ENCODE results near the gene MIX23. TPM values are rescaled to one million over a fixed set of nuclear protein-coding genes. Genes with fewer than 3 reads are reported as not detected.

MIX23 gene
- total and polyA plus RNA-seq, 10 of the 15 experiments (the other 5 are each of a cell fraction or from before 2014, with no cell fraction given) = 30.0 to 176 (median 62.4) TPM

DNA sequence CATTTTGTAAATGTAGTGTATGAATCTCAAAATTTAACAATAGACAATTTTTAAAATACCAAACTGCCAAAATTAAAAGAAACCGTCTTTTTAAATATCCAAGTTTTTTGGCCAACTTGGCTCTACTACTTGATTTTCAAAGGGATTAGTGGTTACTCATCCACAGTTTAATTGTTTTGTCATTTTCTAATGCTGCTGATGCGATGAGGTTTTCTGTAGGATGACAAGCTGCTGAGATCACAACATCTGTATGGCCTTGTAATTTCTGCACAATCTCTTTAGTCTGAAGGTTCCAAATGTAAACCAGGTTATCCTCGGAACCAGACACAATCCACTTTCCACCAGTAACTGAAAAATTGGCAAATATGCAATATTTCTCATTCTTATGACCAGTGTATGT lies 31.4 kb upstream of the MIX23 start:
- DNase-seq (ENCODE audit: low read depth, low spot score) (no peak), FAIRE-seq (no peak), ATAC-seq (no peak)
- peak overlapping the region; percentile 75; the same call in 1 of the 2 replicates for H3K9ac ChIP-seq (ENCODE audit: control insufficient read depth, insufficient read depth, low read length)
- ChIA-PET CTCF (interaction anchor here (2.4 to 2.7 kb wide), 2 partner anchors 17 to 30 kb away, joined by 9 to 10 read pairs; partner anchors contain the start of gene FAM162A), SMC1A (ENCODE audit: uncharacterized antibody, unreplicated experiment) (interaction anchor here (0.6 to 2.4 kb wide), 3 partner anchors 108 to 386 kb away, joined by 3 to 18 read pairs (median 4); no protein-coding TSS in a partner anchor), RAD21 (ENCODE audit: unreplicated experiment) (interaction anchor here (3.7 kb wide), 1 partner anchor 29 kb away, joined by 20 read pairs; the partner anchor contains the start of gene FAM162A), POLR2A (interaction anchor here (0.8 to 2.7 kb wide), 2 partner anchors 21 to 868 kb away, joined by 3 to 11 read pairs; partner anchors contain the start of gene POLQ)
- 96% methylated on average over 3 of the region's 3 CpGs for WGBS (ENCODE audit: insufficient coverage, insufficient replicate concordance, low lambda C conversion rate, missing lambda C conversion rate)
- peaks cover under 1 to 5% of the 10 kb centered on the region in 2 experiments for H3K36me3 ChIP-seq (ENCODE audit: control insufficient read depth in 2 of 2, insufficient read depth in 2 of 2, low read length in 1 of 2)
- no peak overlapping the region for H3K27ac ChIP-seq (ENCODE audit: control insufficient read depth, insufficient read depth)
- H4K20me1 ChIP-seq (ENCODE audit: control insufficient read depth, insufficient read depth) = no peaks in the 10 kb centered on the region
- peak overlapping the region; percentile 96 for H3K4me2 ChIP-seq (ENCODE audit: control insufficient read depth, insufficient read depth)
- no peaks in the 10 kb centered on the region for H3K9me3 ChIP-seq (replicated peaks; ENCODE audit: control insufficient read depth, insufficient read depth, low read length)
- no peaks in the 10 kb centered on the region for H3K27me3 ChIP-seq (replicated peaks in 1 of 2; ENCODE audit: control insufficient read depth in 2 of 2, insufficient read depth in 2 of 2, low read length in 1 of 2)
- in situ Hi-C loops (cut with MboI) = no loop called here
- H2AFZ ChIP-seq (ENCODE audit: control insufficient read depth, low read depth, low read length) = no peak overlapping the region
- peaks cover 14% of the 10 kb centered on the region; the same call in 1 of the 2 replicates for H3K4me1 ChIP-seq (ENCODE audit: control insufficient read depth, insufficient read depth, low read length)
- peak overlapping the region; percentile 77 for H3K4me3 ChIP-seq
- BruUV-seq (replicated peaks) = no TSS peak
- no peak for TF ChIP-seq WRNIP1 (IDR thresholded peaks at IDR 0.05; ENCODE audit: borderline replicate concordance, low read depth, low read length)
- TF ChIP-seq PML (IDR thresholded peaks at IDR 0.05; ENCODE audit: low read length) = no peak
- TF ChIP-seq ELK1 (IDR thresholded peaks at IDR 0.05; ENCODE audit: low read depth, low read length) = no peak
- no peak for TF ChIP-seq GATAD2B (conservative IDR thresholded peaks at IDR 0.05; ENCODE audit: low read depth)
- TF ChIP-seq ZNF207 (IDR thresholded peaks at IDR 0.05; ENCODE audit: borderline replicate concordance) = no peak
- no peak for TF ChIP-seq SREBF2 (IDR thresholded peaks at IDR 0.05; ENCODE audit: low read length)
- TF ChIP-seq CREB1 (IDR thresholded peaks at IDR 0.05; ENCODE audit: low read depth) = no peak
- no peak for TF ChIP-seq NFIC (IDR thresholded peaks at IDR 0.05; ENCODE audit: low read depth, low read length)
- no peak for TF ChIP-seq POLR2AphosphoS5 (IDR thresholded peaks at IDR 0.05; ENCODE audit: low read length)
- no peak for TF ChIP-seq ZZZ3 (IDR thresholded peaks at IDR 0.05; ENCODE audit: control insufficient read depth, insufficient read length, low read depth)
- no peak for TF ChIP-seq CREM (IDR thresholded peaks at IDR 0.05; ENCODE audit: low read depth)
- TF ChIP-seq KAT2A (conservative IDR thresholded peaks at IDR 0.05; ENCODE audit: control insufficient read depth, low read depth, low read length) = no peak
- TF ChIP-seq, protein P1, sequence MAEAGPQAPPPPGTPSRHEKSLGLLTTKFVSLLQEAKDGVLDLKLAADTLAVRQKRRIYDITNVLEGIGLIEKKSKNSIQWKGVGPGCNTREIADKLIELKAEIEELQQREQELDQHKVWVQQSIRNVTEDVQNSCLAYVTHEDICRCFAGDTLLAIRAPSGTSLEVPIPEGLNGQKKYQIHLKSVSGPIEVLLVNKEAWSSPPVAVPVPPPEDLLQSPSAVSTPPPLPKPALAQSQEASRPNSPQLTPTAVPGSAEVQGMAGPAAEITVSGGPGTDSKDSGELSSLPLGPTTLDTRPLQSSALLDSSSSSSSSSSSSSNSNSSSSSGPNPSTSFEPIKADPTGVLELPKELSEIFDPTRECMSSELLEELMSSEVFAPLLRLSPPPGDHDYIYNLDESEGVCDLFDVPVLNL (IDR thresholded peaks at IDR 0.05; ENCODE audit: low read depth, low read length) = no peak
- no peak for TF ChIP-seq CHD4 (IDR thresholded peaks at IDR 0.05)
- peaks cover 32% of the 10 kb centered on the region for H3K79me2 ChIP-seq (ENCODE audit: control insufficient read depth, insufficient read depth, low read length)
- intact Hi-C loops (cut with micrococcal nuclease; ENCODE audit: unreplicated experiment) = no loop called here

All from GM12878 (cell line).